ENCODE measurements around the gene RNASE2. TPM values are rescaled to one million over a fixed set of nuclear protein-coding genes. Genes with fewer than 3 reads are reported as not detected.
"Not testable (repeated sequence)": the region's sequence is repeated elsewhere in the genome, so short reads cannot be mapped to it uniquely, and the experiment has no call there.

RNASE2 gene
- total RNA-seq: not detected in 2 replicates

DNA sequence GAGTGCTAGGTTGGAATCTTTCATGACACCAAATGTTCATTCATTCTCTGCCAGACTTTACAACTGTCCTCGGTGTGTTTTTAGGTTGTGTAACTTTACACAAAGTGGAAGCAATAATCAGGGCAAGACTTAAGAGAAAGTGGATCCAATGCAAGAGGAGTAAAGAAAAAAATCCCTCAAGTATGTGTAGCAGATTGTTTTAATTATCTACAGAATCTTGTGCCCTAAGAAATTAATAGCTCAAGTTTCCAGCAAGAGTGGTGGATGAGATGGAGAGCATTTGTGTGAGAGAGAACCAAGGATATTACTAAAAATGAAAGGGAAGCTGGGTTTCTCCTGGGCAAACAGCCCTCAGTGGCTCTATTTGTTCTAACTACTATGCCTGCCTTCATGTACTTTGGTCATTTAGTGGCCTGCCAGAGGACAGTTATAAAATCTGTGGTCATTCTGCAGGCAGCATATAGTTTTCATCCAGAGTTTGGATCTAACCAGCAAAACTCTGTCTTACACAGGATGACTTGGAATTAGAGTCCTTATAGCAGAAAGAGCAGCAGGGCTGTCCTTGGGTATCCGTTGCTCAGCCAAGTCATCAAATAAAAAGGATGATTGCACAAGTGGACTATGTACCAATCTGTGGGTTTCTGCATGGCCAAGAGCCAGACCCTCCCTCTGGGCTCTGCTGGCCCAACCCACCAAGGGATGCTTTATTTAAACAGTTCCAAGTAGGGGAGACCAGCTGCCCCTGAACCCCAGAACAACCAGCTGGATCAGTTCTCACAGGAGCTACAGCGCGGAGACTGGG lies at the start of gene RNASE2:
RNASE2 (plus strand) TSS at position 752 of the 802 bp plus-strand sequence. CDS start 285 bp downstream, outside the sequence.
- DNase-seq (ENCODE audit: low read depth in 2 of 2): not testable (repeated sequence)

- DNase-seq (ENCODE audit: low read depth in 2 of 2): no peak
These were observed 49.6 kb upstream of the RNASE2 start for GRCh38 chr14:20905676-20906075.

- no peak for DNase-seq (ENCODE audit: low read depth in 2 of 2)
These were observed 48.1 kb upstream of the RNASE2 start for GRCh38 chr14:20907214-20907613.

- DNase-seq (ENCODE audit: low read depth in 2 of 2): not testable (repeated sequence)
These were observed 44.5 kb upstream of the RNASE2 start for GRCh38 chr14:20910822-20911221.

- DNase-seq (ENCODE audit: low read depth in 2 of 2): not testable (repeated sequence)
These were observed 36.1 kb upstream of the RNASE2 start for GRCh38 chr14:20919038-20919756.

- DNase-seq (ENCODE audit: low read depth in 2 of 2): not testable (repeated sequence)
These were observed 31.5 kb upstream of the RNASE2 start for GRCh38 chr14:20923766-20924297.

- peak in 1 of 2 donors; percentile 14 for DNase-seq (ENCODE audit: low read depth in 2 of 2)
These were observed 21.0 kb upstream of the RNASE2 start for GRCh38 chr14:20934148-20934762.

GRCh38 chr14:20935303-20935984 lies 19.8 kb upstream of the RNASE2 start:
- DNase-seq (ENCODE audit: low read depth in 2 of 2): no peak

DNA sequence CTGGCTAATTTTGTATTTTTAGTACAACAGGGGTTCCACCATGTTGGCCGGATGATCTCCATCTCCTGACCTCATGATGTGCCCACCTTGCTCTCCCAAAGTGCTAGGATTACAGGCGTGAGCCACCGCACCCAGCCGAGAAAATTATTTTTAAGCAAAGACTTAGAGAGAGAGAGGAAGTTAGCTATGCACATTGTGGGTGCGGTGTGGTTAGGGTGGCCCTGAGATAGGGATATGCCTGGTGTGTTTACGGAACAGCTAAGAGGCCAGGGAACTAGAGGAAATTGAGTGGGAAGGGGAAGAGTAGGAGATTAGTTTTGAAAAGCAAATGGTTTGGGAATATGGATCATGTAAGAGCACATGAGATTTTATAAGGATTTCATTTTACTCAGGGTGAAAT lies 10.1 kb upstream of the RNASE2 start:
- not testable (repeated sequence) for DNase-seq (ENCODE audit: low read depth in 2 of 2)

- DNase-seq (ENCODE audit: low read depth in 2 of 2): not testable (repeated sequence)
These were observed 8.6 kb upstream of the RNASE2 start for GRCh38 chr14:20946707-20947106.

DNA sequence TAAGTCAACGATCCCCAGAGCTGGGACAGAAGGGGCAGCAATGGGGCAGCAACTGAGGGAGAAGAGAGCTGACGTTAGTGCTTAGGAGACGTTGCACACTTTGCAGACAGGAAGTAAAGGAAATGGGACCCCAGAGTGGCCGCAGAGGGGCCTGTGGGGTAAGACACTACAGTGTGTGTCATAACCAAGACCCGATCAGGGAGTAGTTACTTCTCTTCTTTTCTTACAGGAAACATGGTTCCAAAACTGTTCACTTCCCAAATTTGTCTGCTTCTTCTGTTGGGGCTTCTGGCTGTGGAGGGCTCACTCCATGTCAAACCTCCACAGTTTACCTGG lies 219 bp downstream of the RNASE2 start:
- DNase-seq (ENCODE audit: low read depth in 2 of 2): not testable (repeated sequence)

DNA sequence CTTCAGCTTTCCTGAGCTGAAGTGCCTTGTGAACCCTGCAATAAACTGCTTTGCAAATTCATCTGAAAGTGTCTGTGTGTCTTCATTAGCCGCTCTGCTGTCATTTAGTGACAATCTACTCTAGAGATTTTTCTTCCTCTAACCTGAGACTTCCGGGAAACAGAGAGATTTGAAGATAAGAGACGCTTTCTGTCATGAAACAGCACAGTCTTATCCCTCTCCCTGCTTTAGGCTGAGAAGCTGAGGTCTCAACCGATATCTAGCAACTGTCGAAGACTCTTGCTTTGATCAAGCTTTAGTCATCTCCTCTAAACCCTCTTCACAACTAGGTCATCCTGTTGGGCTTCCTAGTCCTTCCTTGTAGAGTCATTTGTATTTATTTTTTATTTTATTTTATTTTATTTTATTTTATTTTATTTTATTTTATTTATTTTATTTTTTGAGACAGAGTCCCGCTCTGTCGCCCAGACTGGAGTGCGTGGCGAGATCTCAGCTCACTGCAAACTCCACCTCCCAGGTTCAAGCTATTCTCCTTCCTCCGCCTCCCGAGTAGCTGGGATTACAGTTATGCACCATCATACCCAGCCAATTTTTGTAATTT lies 1.2 kb downstream of the RNASE2 start:
- no peak for DNase-seq (ENCODE audit: low read depth in 2 of 2)

DNA sequence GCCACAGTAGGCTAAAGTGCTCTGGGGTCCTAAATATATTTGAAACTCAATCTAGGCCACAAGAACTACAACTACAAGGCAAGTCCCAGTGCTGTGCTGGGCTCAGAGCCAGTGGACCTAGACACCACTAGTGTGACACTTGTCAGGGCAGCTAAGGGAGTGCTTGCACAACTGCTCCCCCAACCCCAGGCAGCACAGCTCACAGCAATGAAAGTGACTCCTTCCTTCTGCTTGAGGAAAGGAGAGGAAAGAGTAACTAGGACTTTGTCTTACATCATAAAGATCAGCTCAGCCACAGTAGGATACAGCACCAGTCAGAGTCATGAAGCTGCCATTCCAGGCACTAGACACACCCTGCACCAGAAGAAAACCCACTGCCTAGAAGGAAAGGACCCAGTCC lies 3.7 kb downstream of the RNASE2 start:
- DNase-seq (ENCODE audit: low read depth in 2 of 2): not testable (repeated sequence)

DNA sequence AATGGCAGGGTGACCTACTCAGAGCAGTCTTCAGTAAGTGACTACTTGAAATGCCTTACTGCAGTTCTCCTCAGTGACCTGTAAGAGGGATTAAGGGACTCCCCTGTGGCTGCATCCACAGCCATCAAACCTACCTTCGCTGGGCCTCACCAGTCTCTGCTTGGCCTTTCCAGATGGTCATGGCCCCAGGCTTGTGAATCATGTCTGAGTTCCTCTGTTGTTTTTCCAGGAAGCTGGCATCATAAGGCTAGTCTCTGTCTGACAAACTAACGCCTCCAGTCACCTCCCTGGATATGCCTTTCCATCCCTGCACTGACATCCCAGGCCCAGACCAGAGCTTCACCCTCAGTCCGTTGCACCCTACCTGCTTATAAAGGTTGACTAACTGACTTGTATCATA lies 14.0 kb downstream of the RNASE2 start:
- DNase-seq (ENCODE audit: low read depth in 2 of 2): no peak

DNA sequence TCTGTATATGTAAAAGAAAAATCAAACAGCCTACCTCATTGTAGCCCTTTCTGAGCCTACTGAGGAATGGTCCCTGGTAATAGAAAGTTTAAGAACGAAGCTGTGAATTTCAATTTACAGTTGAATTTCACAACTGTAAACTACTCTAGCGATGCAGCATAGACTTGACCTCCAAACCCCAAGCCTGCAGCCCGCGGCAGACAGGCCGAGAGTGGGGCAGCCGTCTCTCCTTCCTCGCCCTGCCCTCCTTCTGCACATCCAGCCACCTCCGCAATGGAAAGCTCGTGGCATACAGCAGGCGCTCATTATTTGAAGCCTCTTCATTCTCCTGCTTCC lies 15.3 kb downstream of the RNASE2 start:
- DNase-seq (ENCODE audit: low read depth in 2 of 2): no peak

DNA sequence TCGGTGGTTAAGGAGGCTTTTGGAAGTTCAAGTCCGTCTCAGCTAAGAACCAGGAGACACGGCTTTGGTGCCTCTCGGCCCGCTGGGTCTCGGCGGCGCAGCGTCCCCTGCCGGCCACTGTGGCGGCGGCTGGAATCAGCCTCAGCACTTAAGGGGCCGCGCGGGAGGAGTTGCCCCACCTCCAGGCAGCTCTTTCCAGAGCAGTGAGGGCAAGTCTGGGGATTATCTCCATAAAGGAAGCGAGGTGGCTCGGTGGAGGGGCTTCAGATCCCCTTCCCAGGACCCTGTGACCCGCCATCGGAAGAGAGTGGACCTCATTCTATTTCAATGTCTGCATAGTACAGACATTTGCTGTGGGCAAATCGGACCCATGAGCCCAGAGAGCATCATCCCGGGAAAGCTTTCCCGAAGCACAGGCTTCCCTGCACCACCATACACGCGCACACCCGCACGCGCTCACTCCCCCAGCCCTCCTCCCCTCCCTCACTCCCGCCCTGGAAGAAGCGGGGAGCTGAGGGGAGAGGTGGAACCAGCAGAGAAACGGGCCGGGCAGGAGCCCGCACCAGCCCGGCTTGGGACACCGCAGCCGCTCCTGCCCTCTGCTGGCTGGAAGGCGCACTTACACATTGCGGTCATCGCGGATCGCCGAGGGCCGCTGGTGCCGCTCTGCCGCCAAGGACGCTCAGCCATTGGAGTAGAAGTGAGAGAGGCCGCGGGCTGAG lies 15.9 kb downstream of the RNASE2 start:
- DNase-seq (ENCODE audit: low read depth in 2 of 2): peak; percentile 50 to 85

- DNase-seq (ENCODE audit: low read depth in 2 of 2): no peak
These were observed 16.4 kb downstream of the RNASE2 start for GRCh38 chr14:20971705-20972021.

GRCh38 chr14:20973501-20973900 lies 18.2 kb downstream of the RNASE2 start:
- no peak for DNase-seq (ENCODE audit: low read depth in 2 of 2)

DNA sequence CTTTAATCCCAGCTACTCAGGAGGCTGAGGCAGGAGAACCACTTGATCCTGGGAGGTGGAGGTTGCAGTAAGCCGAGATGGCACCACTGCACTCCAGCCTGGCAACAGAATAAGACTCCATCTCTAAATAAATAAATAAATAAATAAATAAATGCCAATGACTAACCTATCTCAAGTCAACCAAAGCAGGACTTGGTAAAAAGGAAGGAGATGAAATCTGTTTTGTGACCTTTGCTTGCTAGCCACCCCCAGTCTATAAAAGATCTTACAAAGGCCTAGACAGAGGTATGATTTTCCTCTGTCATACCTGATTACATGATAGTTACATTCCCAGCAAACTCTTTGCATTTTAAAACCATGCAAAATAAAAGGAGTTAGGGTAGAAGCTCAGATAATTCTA lies 21.0 kb downstream of the RNASE2 start:
- peak in 1 of 2 donors; percentile 79 for DNase-seq (ENCODE audit: low read depth in 2 of 2)

DNA sequence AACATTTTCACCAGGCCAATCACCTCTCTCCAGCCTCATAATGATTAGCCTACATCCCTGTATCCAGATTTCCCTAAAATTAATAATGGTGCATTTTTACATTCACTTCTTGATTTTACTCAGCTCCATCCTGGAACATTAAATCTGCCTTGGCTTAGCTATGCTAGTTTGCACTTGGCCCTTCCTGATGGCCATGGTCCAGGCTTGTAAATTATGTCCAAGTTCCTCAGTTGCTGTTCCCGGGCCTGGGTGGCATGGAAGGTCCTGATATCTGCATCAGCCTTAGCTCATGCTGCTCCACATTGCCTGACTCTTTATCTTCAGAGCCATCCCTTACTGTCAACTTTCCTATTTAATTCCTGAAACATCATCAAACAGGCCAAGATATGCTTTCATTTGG lies 23.4 kb downstream of the RNASE2 start:
- no peak for DNase-seq (ENCODE audit: low read depth in 2 of 2)

- DNase-seq (ENCODE audit: low read depth in 2 of 2): no peak
These were observed 25.6 kb downstream of the RNASE2 start for GRCh38 chr14:20980906-20981305.
